ENCODE data around the gene CRYGA. TPM values are rescaled to one million over a fixed set of nuclear protein-coding genes. Genes with fewer than 3 reads are reported as not detected.

Gene CRYGA
- total and polyA plus RNA-seq, 2 donors (not counting 1 experiment from before 2014, with no cell fraction given) = not detected

- ChIA-PET CTCF (no interaction called here), POLR2A (no interaction called here)
- Mint-ChIP-seq H3K4me3 (no peak overlapping the region), H3K9me3 (ENCODE audit: insufficient read depth) (peaks cover 4% of the 10 kb centered on the region), H3K27me3 (no peaks in the 10 kb centered on the region), H3K27ac (no peak overlapping the region), H3K4me1 (no peaks in the 10 kb centered on the region)
- ATAC-seq (ENCODE audit: low read depth) = no peak
- DNase-seq = no peak
- H3K4me3 ChIP-seq (ENCODE audit: control extremely low read depth in 1 of 5, extremely low read depth in 1 of 5, insufficient read depth in 1 of 5, low read depth in 2 of 5, low read length in 4 of 5) = no peak overlapping the region
- H3K79me2 ChIP-seq (ENCODE audit: control insufficient read depth, insufficient read depth, low read length) = no peaks in the 10 kb centered on the region
- 60% methylated on average over 1 of the region's 2 CpGs for whole genome bisulfite sequencing (ENCODE audit: insufficient coverage)
- no peak overlapping the region for H3K4me2 ChIP-seq (replicated peaks; ENCODE audit: low read depth, low read length, poor library complexity, severe bottlenecking)
- TF ChIP-seq CTCF (IDR thresholded peaks at IDR 0.05) (no peak), EZH2 (IDR thresholded peaks at IDR 0.05; ENCODE audit: borderline replicate concordance, insufficient read depth, low read depth, low read length, poor library complexity, severe bottlenecking) (no peak)
- no peaks in the 10 kb centered on the region for H3K4me1 ChIP-seq (ENCODE audit: control insufficient read depth in 2 of 2, insufficient read depth in 2 of 2, low read length in 2 of 2)
- H3K9me3 ChIP-seq (ENCODE audit: control extremely low read depth in 1 of 3, control insufficient read depth in 2 of 3, insufficient read depth in 1 of 3, low read length in 2 of 3) = no peaks in the 10 kb centered on the region
- H4K20me1 ChIP-seq (ENCODE audit: control insufficient read depth, insufficient read depth, low read length, poor library complexity, severe bottlenecking) = no peaks in the 10 kb centered on the region
- no peaks in the 10 kb centered on the region for H3K36me3 ChIP-seq (replicated peaks in 1 of 2; ENCODE audit: control extremely low read depth in 1 of 2, control insufficient read depth in 1 of 2, extremely low read depth in 1 of 2, insufficient read depth in 2 of 2, low read length in 1 of 2)
- H3K27ac ChIP-seq (ENCODE audit: low read length in 2 of 2) = no peak overlapping the region
- no peak overlapping the region for H2AFZ ChIP-seq (ENCODE audit: insufficient read depth, low read depth, low read length, poor library complexity, severe bottlenecking)
- H3K9ac ChIP-seq (ENCODE audit: low read length) = no peak overlapping the region
- no peaks in the 10 kb centered on the region for H3K27me3 ChIP-seq (replicated peaks in 1 of 4; ENCODE audit: control extremely low read depth in 1 of 4, control insufficient read depth in 3 of 4, insufficient read depth in 4 of 4, low read length in 3 of 4)
- intact Hi-C loops (cut with micrococcal nuclease) = no loop called here
These were observed 7.0 kb downstream of the CRYGA start for GRCh38 chr2:208156439-208156838.

- Histone ChIP-seq H2AFZ (ENCODE audit: insufficient read depth, low read depth, low read length, poor library complexity, severe bottlenecking) (no peak overlapping the region), H3K4me3 (ENCODE audit: control extremely low read depth in 1 of 5, extremely low read depth in 1 of 5, insufficient read depth in 1 of 5, low read depth in 2 of 5, low read length in 4 of 5) (no peak overlapping the region), H3K79me2 (ENCODE audit: control insufficient read depth, insufficient read depth, low read length) (no peaks in the 10 kb centered on the region), H4K20me1 (ENCODE audit: control insufficient read depth, insufficient read depth, low read length, poor library complexity, severe bottlenecking) (no peaks in the 10 kb centered on the region), H3K27ac (ENCODE audit: low read length in 2 of 2) (no peak overlapping the region), H3K27me3 (replicated peaks in 1 of 4; ENCODE audit: control extremely low read depth in 1 of 4, control insufficient read depth in 3 of 4, insufficient read depth in 4 of 4, low read length in 3 of 4) (no peaks in the 10 kb centered on the region), H3K36me3 (replicated peaks in 1 of 2; ENCODE audit: control extremely low read depth in 1 of 2, control insufficient read depth in 1 of 2, extremely low read depth in 1 of 2, insufficient read depth in 2 of 2, low read length in 1 of 2) (no peaks in the 10 kb centered on the region), H3K9ac (ENCODE audit: low read length) (no peak overlapping the region), H3K9me3 (ENCODE audit: control extremely low read depth in 1 of 3, control insufficient read depth in 2 of 3, insufficient read depth in 1 of 3, low read length in 2 of 3) (no peaks in the 10 kb centered on the region), H3K4me2 (replicated peaks; ENCODE audit: low read depth, low read length, poor library complexity, severe bottlenecking) (no peak overlapping the region), H3K4me1 (ENCODE audit: control insufficient read depth in 2 of 2, insufficient read depth in 2 of 2, low read length in 2 of 2) (no peaks in the 10 kb centered on the region)
- intact Hi-C loops (cut with micrococcal nuclease) = no loop called here
- H3K27ac Mint-ChIP-seq = no peak overlapping the region
- H3K4me3 Mint-ChIP-seq = no peak overlapping the region
- no peak for ATAC-seq (ENCODE audit: low read depth)
- no peak for DNase-seq
- ChIA-PET POLR2A (no interaction called here), CTCF (interaction anchor here (0.6 kb wide), 1 partner anchor 21 kb away, joined by 3 read pairs; no protein-coding TSS in a partner anchor)
- TF ChIP-seq CTCF (IDR thresholded peaks at IDR 0.05) (no peak), EZH2 (IDR thresholded peaks at IDR 0.05; ENCODE audit: borderline replicate concordance, insufficient read depth, low read depth, low read length, poor library complexity, severe bottlenecking) (no peak)
- H3K9me3 Mint-ChIP-seq (ENCODE audit: insufficient read depth) = peaks cover 6% of the 10 kb centered on the region
- no peaks in the 10 kb centered on the region for H3K4me1 Mint-ChIP-seq
- H3K27me3 Mint-ChIP-seq = no peaks in the 10 kb centered on the region
These were observed 10.2 kb downstream of the CRYGA start for GRCh38 chr2:208153156-208153555.

Data from B cell (primary cell).